ENCODE measurements around the gene RPTOR.
A peak's percentile ranks its signal among the peaks of the same experiment; 100 is the strongest.

Gene RPTOR

GRCh38 chr17:80979547-80980378, 435.1 kb downstream of the RPTOR start:
- Histone ChIP-seq H2AFZ (no peak overlapping the region), H3K4me3 (ENCODE audit: low read depth, low read length) (no peak overlapping the region), H3K4me1 (no peaks in the 10 kb centered on the region), H3K27me3 (ENCODE audit: control insufficient read depth, insufficient read depth, low read length) (no peaks in the 10 kb centered on the region), H3K36me3 (ENCODE audit: control insufficient read depth, insufficient read depth, low read length) (no peaks in the 10 kb centered on the region), H3K79me2 (no peaks in the 10 kb centered on the region), H3K4me2 (ENCODE audit: low read length) (no peak overlapping the region), H3K27ac (no peak overlapping the region), H3K9ac (no peak overlapping the region), H3K9me3 (ENCODE audit: control insufficient read depth, low read length) (no peaks in the 10 kb centered on the region)
- no peak for TF ChIP-seq CTCF (IDR thresholded peaks at IDR 0.05)

DNA sequence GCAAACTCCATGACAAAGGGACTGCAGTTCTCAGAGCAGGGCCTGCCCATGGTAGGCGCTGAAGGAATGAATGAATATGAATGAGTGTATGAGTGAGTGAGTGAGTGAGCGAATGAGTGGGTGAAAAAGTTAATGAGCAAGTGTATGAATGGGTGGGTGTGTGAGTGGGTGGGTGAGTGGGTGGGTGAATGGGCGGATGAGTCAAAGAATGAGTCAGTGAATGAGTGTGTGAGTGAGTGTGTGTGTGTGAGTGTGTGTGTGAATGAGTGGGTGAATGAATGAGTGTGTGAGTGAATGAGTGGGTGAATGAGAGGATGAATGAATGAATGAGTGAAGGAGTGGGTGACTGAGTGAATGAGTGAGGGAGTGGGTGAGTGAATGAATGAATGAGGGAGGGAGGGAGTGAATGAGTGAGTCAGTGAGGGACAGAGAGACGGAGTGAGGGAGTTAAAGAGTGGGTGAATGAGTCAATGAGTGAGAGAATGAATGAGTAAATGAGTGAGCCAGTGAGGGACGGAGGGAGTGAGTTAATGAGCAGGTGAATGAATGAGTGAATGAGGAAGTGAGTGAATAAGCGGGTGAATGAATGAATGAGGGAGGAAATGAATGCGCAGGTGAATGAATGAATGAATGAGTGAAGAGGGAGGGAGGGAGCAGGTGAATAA, 435.9 kb downstream of the RPTOR start:
- H3K79me2 ChIP-seq = no peaks in the 10 kb centered on the region
- no peaks in the 10 kb centered on the region for H3K27me3 ChIP-seq (ENCODE audit: control insufficient read depth, insufficient read depth, low read length)
- H3K4me2 ChIP-seq (ENCODE audit: low read length) = no peak overlapping the region
- no peak overlapping the region for H3K9ac ChIP-seq
- no peak overlapping the region for H3K4me3 ChIP-seq (ENCODE audit: low read depth, low read length)
- H3K4me1 ChIP-seq = no peaks in the 10 kb centered on the region
- no peaks in the 10 kb centered on the region for H3K36me3 ChIP-seq (ENCODE audit: control insufficient read depth, insufficient read depth, low read length)
- H3K27ac ChIP-seq = no peak overlapping the region
- no peaks in the 10 kb centered on the region for H3K9me3 ChIP-seq (ENCODE audit: control insufficient read depth, low read length)
- no peak overlapping the region for H2AFZ ChIP-seq
- no peak for TF ChIP-seq CTCF (IDR thresholded peaks at IDR 0.05)

DNA sequence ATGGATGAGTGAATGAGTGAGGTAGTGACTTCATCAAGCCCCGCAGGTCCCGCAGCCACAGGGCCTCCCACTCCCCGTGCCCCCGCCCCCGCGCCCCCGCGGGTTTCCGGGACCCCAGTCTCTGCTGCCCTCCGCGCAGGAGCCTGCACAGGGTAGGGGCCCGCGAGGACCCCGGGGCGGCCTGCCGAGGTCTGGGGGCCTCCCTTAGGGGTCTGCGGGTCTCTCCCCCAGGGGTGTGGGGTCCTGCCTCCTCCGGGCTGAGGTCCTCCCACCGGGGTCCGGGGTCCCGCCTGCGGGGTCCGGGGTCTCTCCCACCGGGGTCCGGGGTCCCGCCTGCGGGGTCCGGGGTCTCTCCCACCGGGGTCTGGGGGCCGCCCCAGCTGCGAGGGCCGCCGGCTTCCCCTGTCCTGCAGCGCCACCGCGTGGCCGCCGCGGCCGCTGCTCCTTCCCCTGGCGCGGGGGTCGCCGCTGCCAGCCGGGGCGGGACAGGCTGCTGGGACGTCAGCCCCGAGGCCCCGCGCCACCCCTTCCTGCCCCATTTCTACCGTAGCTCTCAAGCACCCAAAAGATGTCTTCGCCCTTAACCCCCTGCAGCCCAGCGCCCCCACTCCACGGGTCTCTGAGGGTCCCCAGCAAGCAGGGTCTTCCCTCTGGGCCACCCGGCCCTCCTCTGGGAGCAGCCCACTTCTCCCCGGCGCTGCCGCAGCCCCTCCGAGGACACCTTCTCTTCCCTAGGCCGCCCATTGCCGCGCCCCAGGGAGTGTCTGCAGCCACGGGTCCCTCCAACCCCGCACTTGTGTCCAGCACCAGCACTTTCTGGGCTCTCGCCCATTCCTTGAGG, 436.6 kb downstream of the RPTOR start:
- H3K4me3 ChIP-seq (ENCODE audit: low read depth, low read length) = no peak overlapping the region
- H3K27ac ChIP-seq = no peak overlapping the region
- H3K27me3 ChIP-seq (ENCODE audit: control insufficient read depth, insufficient read depth, low read length) = no peaks in the 10 kb centered on the region
- no peaks in the 10 kb centered on the region for H3K4me1 ChIP-seq
- no peak overlapping the region for H3K9ac ChIP-seq
- no peaks in the 10 kb centered on the region for H3K79me2 ChIP-seq
- no peak overlapping the region for H2AFZ ChIP-seq
- TF ChIP-seq CTCF (IDR thresholded peaks at IDR 0.05) = peak; percentile 59
- no peak overlapping the region for H3K4me2 ChIP-seq (ENCODE audit: low read length)
- H3K9me3 ChIP-seq (ENCODE audit: control insufficient read depth, low read length) = no peaks in the 10 kb centered on the region
- H3K36me3 ChIP-seq (ENCODE audit: control insufficient read depth, insufficient read depth, low read length) = no peaks in the 10 kb centered on the region

DNA sequence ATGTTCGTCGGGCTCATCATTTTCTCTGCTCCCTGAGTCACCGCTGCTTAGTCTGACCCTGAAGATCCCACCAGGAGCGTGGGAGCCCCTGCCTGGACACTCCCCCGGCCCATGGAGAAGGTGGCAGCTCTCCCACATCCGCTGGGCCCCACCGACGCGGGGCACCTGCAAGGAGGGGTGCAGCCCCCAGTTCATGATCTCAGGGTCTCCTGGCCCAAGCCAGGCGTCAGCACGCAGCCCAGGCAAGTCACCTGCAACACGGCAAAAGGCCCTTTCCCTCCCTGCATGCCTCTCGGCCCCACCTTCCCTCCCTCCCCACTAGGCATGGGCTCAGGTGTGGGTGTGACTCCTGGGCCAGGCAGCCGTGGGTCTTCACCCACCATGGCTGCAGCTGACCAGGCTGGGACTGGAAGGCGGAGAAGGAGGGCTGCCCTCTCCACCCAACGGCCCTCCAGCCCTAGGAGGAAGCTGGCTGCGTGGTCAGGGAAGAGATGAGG, 437.3 kb downstream of the RPTOR start:
- Histone ChIP-seq H2AFZ (no peak overlapping the region), H3K4me1 (no peaks in the 10 kb centered on the region), H3K4me2 (ENCODE audit: low read length) (no peak overlapping the region), H3K27me3 (ENCODE audit: control insufficient read depth, insufficient read depth, low read length) (no peaks in the 10 kb centered on the region), H3K79me2 (no peaks in the 10 kb centered on the region), H3K4me3 (ENCODE audit: low read depth, low read length) (no peak overlapping the region), H3K27ac (no peak overlapping the region), H3K9me3 (ENCODE audit: control insufficient read depth, low read length) (no peaks in the 10 kb centered on the region), H3K9ac (no peak overlapping the region), H3K36me3 (ENCODE audit: control insufficient read depth, insufficient read depth, low read length) (no peaks in the 10 kb centered on the region)
- TF ChIP-seq CTCF (IDR thresholded peaks at IDR 0.05) = no peak

Data from parathyroid adenoma (tissue), 2 donors.